ENCODE data around the gene TMA16.

Gene TMA16

GRCh38 chr4:163462556-163462955, 31.9 kb upstream of the TMA16 start:
- no peak overlapping the region for H3K14ac ChIP-seq (ENCODE audit: low read length in 2 of 2)

GRCh38 chr4:163467082-163467770, 27.3 kb upstream of the TMA16 start:
- H2AFZ ChIP-seq (ENCODE audit: low read depth, low read length), result no peak overlapping the region
- no peak overlapping the region for H3K18ac ChIP-seq (ENCODE audit: low read depth in 1 of 2, low read length in 2 of 2)
- H3K4me3 ChIP-seq (ENCODE audit: insufficient read depth in 1 of 2, low read depth in 1 of 2, low read length in 2 of 2), result no peak overlapping the region
- H2BK15ac ChIP-seq (ENCODE audit: low read depth, poor library complexity, severe bottlenecking), result no peak overlapping the region
- no peak overlapping the region for H2BK5ac ChIP-seq (ENCODE audit: low read depth, low read length, poor library complexity, severe bottlenecking)
- no peak overlapping the region for H3K14ac ChIP-seq (ENCODE audit: low read length in 2 of 2)
- WGBS, result 100% methylated on average over 1 of the region's 4 CpGs
- no peak for DNase-seq
- H4K91ac ChIP-seq (ENCODE audit: low read length), result no peak overlapping the region
- H4K8ac ChIP-seq (ENCODE audit: low read length), result no peak overlapping the region
- no peaks in the 10 kb centered on the region for H3K79me1 ChIP-seq (replicated peaks; ENCODE audit: low read length, poor library complexity, severe bottlenecking)
- no peak overlapping the region for H3K4ac ChIP-seq (ENCODE audit: low read depth in 1 of 2, low read length in 2 of 2)
- no peak overlapping the region for H3K23ac ChIP-seq (ENCODE audit: low read length in 2 of 2)
- H3K9me3 ChIP-seq (ENCODE audit: control insufficient read depth, low read length), result no peaks in the 10 kb centered on the region
- no peak overlapping the region for H2AK5ac ChIP-seq (ENCODE audit: low read length, severe bottlenecking)
- H3K9ac ChIP-seq (ENCODE audit: low read length), result no peak overlapping the region
- no peaks in the 10 kb centered on the region for H3K36me3 ChIP-seq (ENCODE audit: control insufficient read depth in 1 of 2, insufficient read depth in 2 of 2, low read depth in 1 of 2, low read length in 2 of 2)
- no peak overlapping the region for H3K4me2 ChIP-seq (ENCODE audit: low read length, poor library complexity, severe bottlenecking)
- H3K4me1 ChIP-seq (ENCODE audit: control insufficient read depth, insufficient read depth, low read depth, low read length), result no peaks in the 10 kb centered on the region
- H3K27ac ChIP-seq (ENCODE audit: low read length, poor library complexity, severe bottlenecking), result no peak overlapping the region
- H2BK120ac ChIP-seq (ENCODE audit: low read depth, low read length), result no peak overlapping the region
- H3K27me3 ChIP-seq (ENCODE audit: control insufficient read depth in 1 of 2, insufficient read depth in 1 of 2, low read length in 2 of 2), result no peaks in the 10 kb centered on the region
- no peak overlapping the region for H2BK12ac ChIP-seq (ENCODE audit: low read length in 2 of 2)

More at GRCh38 chr4:163462556-163462955, 31.9 kb upstream of the TMA16 start:
- H3K4me1 ChIP-seq (ENCODE audit: control insufficient read depth, insufficient read depth, low read depth, low read length), result no peaks in the 10 kb centered on the region
- 96% methylated on average over 4 of the region's 5 CpGs for WGBS
- H3K27me3 ChIP-seq (ENCODE audit: control insufficient read depth in 1 of 2, insufficient read depth in 1 of 2, low read length in 2 of 2), result no peaks in the 10 kb centered on the region
- H3K9ac ChIP-seq (ENCODE audit: low read length), result no peak overlapping the region
- H2BK15ac ChIP-seq (ENCODE audit: low read depth, poor library complexity, severe bottlenecking), result no peak overlapping the region
- H4K8ac ChIP-seq (ENCODE audit: low read length), result no peak overlapping the region
- DNase-seq, result no peak
- no peak overlapping the region for H2BK120ac ChIP-seq (ENCODE audit: low read depth, low read length)
- no peak overlapping the region for H3K27ac ChIP-seq (ENCODE audit: low read length, poor library complexity, severe bottlenecking)
- H3K4me2 ChIP-seq (ENCODE audit: low read length, poor library complexity, severe bottlenecking), result no peak overlapping the region
- H3K23ac ChIP-seq (ENCODE audit: low read length in 2 of 2), result no peak overlapping the region
- H4K91ac ChIP-seq (ENCODE audit: low read length), result no peak overlapping the region
- H2AK5ac ChIP-seq (ENCODE audit: low read length, severe bottlenecking), result no peak overlapping the region
- H2AFZ ChIP-seq (ENCODE audit: low read depth, low read length), result no peak overlapping the region
- H3K9me3 ChIP-seq (ENCODE audit: control insufficient read depth, low read length), result no peaks in the 10 kb centered on the region
- no peak overlapping the region for H3K18ac ChIP-seq (ENCODE audit: low read depth in 1 of 2, low read length in 2 of 2)
- H2BK5ac ChIP-seq (ENCODE audit: low read depth, low read length, poor library complexity, severe bottlenecking), result no peak overlapping the region
- H3K36me3 ChIP-seq (ENCODE audit: control insufficient read depth in 1 of 2, insufficient read depth in 2 of 2, low read depth in 1 of 2, low read length in 2 of 2), result no peaks in the 10 kb centered on the region
- no peak overlapping the region for H3K4ac ChIP-seq (ENCODE audit: low read depth in 1 of 2, low read length in 2 of 2)
- no peaks in the 10 kb centered on the region for H3K79me1 ChIP-seq (replicated peaks; ENCODE audit: low read length, poor library complexity, severe bottlenecking)
- no peak overlapping the region for H3K4me3 ChIP-seq (ENCODE audit: insufficient read depth in 1 of 2, low read depth in 1 of 2, low read length in 2 of 2)
- no peak overlapping the region for H2BK12ac ChIP-seq (ENCODE audit: low read length in 2 of 2)

- WGBS, result no CpG with 5 or more reads among the region's 3 CpGs
- no peaks in the 10 kb centered on the region for H3K79me1 ChIP-seq (replicated peaks; ENCODE audit: low read length, poor library complexity, severe bottlenecking)
- peaks cover 4% of the 10 kb centered on the region for H3K4me1 ChIP-seq (ENCODE audit: control insufficient read depth, insufficient read depth, low read depth, low read length)
- H3K9me3 ChIP-seq (ENCODE audit: control insufficient read depth, low read length), result no peaks in the 10 kb centered on the region
- H3K27ac ChIP-seq (ENCODE audit: low read length, poor library complexity, severe bottlenecking), result no peak overlapping the region
- H3K27me3 ChIP-seq (ENCODE audit: control insufficient read depth in 1 of 2, insufficient read depth in 1 of 2, low read length in 2 of 2), result no peaks in the 10 kb centered on the region
- H2BK15ac ChIP-seq (ENCODE audit: low read depth, poor library complexity, severe bottlenecking), result no peak overlapping the region
- no peak for DNase-seq
- peaks cover 0 to 4% of the 10 kb centered on the region in 2 experiments for H3K36me3 ChIP-seq (ENCODE audit: control insufficient read depth in 1 of 2, insufficient read depth in 2 of 2, low read depth in 1 of 2, low read length in 2 of 2)
- H4K8ac ChIP-seq (ENCODE audit: low read length), result no peak overlapping the region
- H2AK5ac ChIP-seq (ENCODE audit: low read length, severe bottlenecking), result no peak overlapping the region
- H2AFZ ChIP-seq (ENCODE audit: low read depth, low read length), result no peak overlapping the region
- H3K18ac ChIP-seq (ENCODE audit: low read depth in 1 of 2, low read length in 2 of 2), result no peak overlapping the region
- H3K14ac ChIP-seq (ENCODE audit: low read length in 2 of 2), result no peak overlapping the region
- H2BK120ac ChIP-seq (ENCODE audit: low read depth, low read length), result no peak overlapping the region
- H3K23ac ChIP-seq (ENCODE audit: low read length in 2 of 2), result no peak overlapping the region
- no peak overlapping the region for H3K9ac ChIP-seq (ENCODE audit: low read length)
- H3K4me3 ChIP-seq (ENCODE audit: insufficient read depth in 1 of 2, low read depth in 1 of 2, low read length in 2 of 2), result no peak overlapping the region
- H3K4me2 ChIP-seq (ENCODE audit: low read length, poor library complexity, severe bottlenecking), result no peak overlapping the region
- H2BK5ac ChIP-seq (ENCODE audit: low read depth, low read length, poor library complexity, severe bottlenecking), result no peak overlapping the region
- H2BK12ac ChIP-seq (ENCODE audit: low read length in 2 of 2), result no peak overlapping the region
- no peak overlapping the region for H4K91ac ChIP-seq (ENCODE audit: low read length)
- H3K4ac ChIP-seq (ENCODE audit: low read depth in 1 of 2, low read length in 2 of 2), result no peak overlapping the region
These were observed 24.1 kb upstream of the TMA16 start for GRCh38 chr4:163470391-163470790.

- Histone ChIP-seq H3K18ac (ENCODE audit: low read depth in 1 of 2, low read length in 2 of 2) (no peak overlapping the region), H2BK120ac (ENCODE audit: low read depth, low read length) (no peak overlapping the region), H2BK5ac (ENCODE audit: low read depth, low read length, poor library complexity, severe bottlenecking) (no peak overlapping the region), H2BK15ac (ENCODE audit: low read depth, poor library complexity, severe bottlenecking) (no peak overlapping the region), H3K4me2 (ENCODE audit: low read length, poor library complexity, severe bottlenecking) (no peak overlapping the region), H3K14ac (ENCODE audit: low read length in 2 of 2) (no peak overlapping the region), H3K9me3 (ENCODE audit: control insufficient read depth, low read length) (no peaks in the 10 kb centered on the region), H3K36me3 (ENCODE audit: control insufficient read depth in 1 of 2, insufficient read depth in 2 of 2, low read depth in 1 of 2, low read length in 2 of 2) (peaks cover 0 to 4% of the 10 kb centered on the region in 2 experiments), H4K91ac (ENCODE audit: low read length) (no peak overlapping the region), H3K4me1 (ENCODE audit: control insufficient read depth, insufficient read depth, low read depth, low read length) (peaks cover 4% of the 10 kb centered on the region), H3K4me3 (ENCODE audit: insufficient read depth in 1 of 2, low read depth in 1 of 2, low read length in 2 of 2) (no peak overlapping the region), H3K23ac (ENCODE audit: low read length in 2 of 2) (no peak overlapping the region), H3K27me3 (ENCODE audit: control insufficient read depth in 1 of 2, insufficient read depth in 1 of 2, low read length in 2 of 2) (no peaks in the 10 kb centered on the region), H4K8ac (ENCODE audit: low read length) (no peak overlapping the region), H2AFZ (ENCODE audit: low read depth, low read length) (no peak overlapping the region), H2BK12ac (ENCODE audit: low read length in 2 of 2) (no peak overlapping the region), H3K79me1 (replicated peaks; ENCODE audit: low read length, poor library complexity, severe bottlenecking) (no peaks in the 10 kb centered on the region), H2AK5ac (ENCODE audit: low read length, severe bottlenecking) (no peak overlapping the region), H3K4ac (ENCODE audit: low read depth in 1 of 2, low read length in 2 of 2) (no peak overlapping the region), H3K27ac (ENCODE audit: low read length, poor library complexity, severe bottlenecking) (no peak overlapping the region), H3K9ac (ENCODE audit: low read length) (no peak overlapping the region)
- 97% methylated on average over 14 of the region's 14 CpGs for WGBS
- DNase-seq, result no peak
These were observed 21.4 kb upstream of the TMA16 start for GRCh38 chr4:163473130-163473529.

All from mesenchymal stem cell (in vitro differentiated cells and primary cell).